HUES6 (cell line): ENCODE data around the gene ERVH48-1.
A peak's percentile ranks its signal among the peaks of the same experiment; 100 is the strongest.
"Not testable (repeated sequence)": the region's sequence is repeated elsewhere in the genome, so short reads cannot be mapped to it uniquely, and the experiment has no call there.

ENCODE experiments used
- H3K27ac ChIP-seq: 2 replicates; pipeline ENCODE4 v1.7.0; 2013; ENCODE audit warnings: low read depth, mild to moderate bottlenecking, low read length, inconsistent platforms
- H3K27me3 ChIP-seq: 2 replicates; pipeline ENCODE4 v1.6.1; 2013; ENCODE audit warnings: low read length; ENCODE audit not compliant: control insufficient read depth, insufficient read depth
- H3K36me3 ChIP-seq: 2 replicates; pipeline ENCODE4 v1.6.1; 2013; ENCODE audit warnings: low read length; ENCODE audit not compliant: control insufficient read depth, insufficient read depth
- H3K4me1 ChIP-seq: 2 replicates; pipeline ENCODE4 v1.6.1; 2013; ENCODE audit warnings: low read length; ENCODE audit not compliant: control insufficient read depth, insufficient read depth
- H3K4me3 ChIP-seq: 2 replicates; pipeline ENCODE4 v1.5.1; 2013; ENCODE audit warnings: low read depth, low read length
- H3K9ac ChIP-seq: one replicate; pipeline ENCODE4 v1.6.1; 2013; ENCODE audit warnings: mild to moderate bottlenecking, low read length
- H3K9me3 ChIP-seq: 2 replicates; pipeline ENCODE4 v1.6.1; 2013; ENCODE audit warnings: low read depth, low read length; ENCODE audit not compliant: control insufficient read depth, insufficient read depth

The ERVH48-1 gene

DNA sequence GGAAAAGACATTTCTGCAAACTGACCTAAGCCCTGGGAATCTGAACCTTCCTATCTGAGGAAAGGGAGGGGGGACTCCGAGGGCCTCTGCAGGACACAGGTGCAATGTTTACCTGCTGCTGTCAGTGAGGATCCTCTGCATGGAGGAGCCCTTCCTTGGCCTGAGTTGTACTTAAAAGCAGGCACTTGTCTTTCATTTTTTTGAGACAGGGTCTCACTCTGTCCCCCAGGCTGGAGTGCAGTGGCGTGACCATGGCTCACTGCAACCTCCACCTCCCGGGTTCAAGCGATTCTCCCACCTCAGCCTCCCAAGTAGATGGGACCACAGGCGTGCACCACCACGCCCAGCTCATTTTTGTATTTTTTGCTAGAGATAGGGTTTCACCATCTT is 13.2 kb upstream of the ERVH48-1 start:
- H3K4me3 ChIP-seq, H3K9me3 ChIP-seq, H3K9ac ChIP-seq, H3K36me3 ChIP-seq, H3K27me3 ChIP-seq: not testable (repeated sequence)
- Histone ChIP-seq H3K27ac (peak overlapping the region; percentile 83), H3K4me1 (peaks cover 27% of the 10 kb centered on the region)

GRCh38 chr21:42937960-42938605 is 12.7 kb upstream of the ERVH48-1 start:
- Histone ChIP-seq H3K27ac (peak overlapping the region; percentile 83), H3K9me3 (peaks cover 6% of the 10 kb centered on the region; the same call in 1 of the 2 replicates), H3K4me1 (peaks cover 32% of the 10 kb centered on the region), H3K9ac (peak overlapping the region; percentile 68), H3K4me3 (no peak overlapping the region), H3K36me3 (no peaks in the 10 kb centered on the region), H3K27me3 (no peaks in the 10 kb centered on the region)

- peak overlapping the region; percentile 68 for H3K9ac ChIP-seq
These were observed 11.9 kb upstream of the ERVH48-1 start for GRCh38 chr21:42937034-42937940.

DNA sequence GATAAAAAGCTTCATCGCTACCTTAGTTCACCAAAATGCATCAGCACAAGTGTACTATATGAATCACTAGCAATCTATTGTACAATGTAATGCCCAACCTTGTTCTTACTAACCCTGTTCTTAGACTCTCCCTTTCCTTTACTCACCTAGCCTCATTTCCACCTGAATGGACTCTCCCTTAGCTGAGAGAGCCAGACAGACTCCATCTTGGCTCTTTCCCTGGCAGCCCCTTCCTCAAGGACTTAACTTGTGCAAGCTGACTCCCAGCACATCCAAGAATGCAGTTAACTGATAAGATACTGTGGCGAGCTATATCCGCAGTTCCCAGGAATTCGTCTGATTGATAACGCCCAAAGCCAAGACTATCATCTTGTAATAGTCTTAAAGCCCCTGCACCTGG is 10.9 kb upstream of the ERVH48-1 start:
- not testable (repeated sequence) for H3K27me3 ChIP-seq, H3K9me3 ChIP-seq, H3K4me3 ChIP-seq, H3K36me3 ChIP-seq, H3K9ac ChIP-seq
- peak overlapping the region; percentile 52; the same call in 1 of the 2 replicates for H3K27ac ChIP-seq
- peaks cover 39% of the 10 kb centered on the region for H3K4me1 ChIP-seq

More at GRCh38 chr21:42937034-42937940, 11.9 kb upstream of the ERVH48-1 start:
- Histone ChIP-seq H3K27ac (peak overlapping the region; percentile 83), H3K4me1 (peaks cover 35% of the 10 kb centered on the region)
- H3K9me3 ChIP-seq, H3K4me3 ChIP-seq, H3K36me3 ChIP-seq, H3K27me3 ChIP-seq: not testable (repeated sequence)

GRCh38 chr21:42933973-42934372 is 8.5 kb upstream of the ERVH48-1 start:
- not testable (repeated sequence) for H3K27ac ChIP-seq, H3K27me3 ChIP-seq, H3K9me3 ChIP-seq, H3K36me3 ChIP-seq, H3K9ac ChIP-seq
- peaks cover 39% of the 10 kb centered on the region for H3K4me1 ChIP-seq
- H3K4me3 ChIP-seq, result peak overlapping the region; percentile 23; the same call in 1 of the 2 replicates

GRCh38 chr21:42933137-42933970 is 7.9 kb upstream of the ERVH48-1 start:
- Histone ChIP-seq H3K4me3 (peak overlapping the region; percentile 49; the same call in 1 of the 2 replicates), H3K9ac (peak overlapping the region; percentile 71), H3K4me1 (peaks cover 36% of the 10 kb centered on the region), H3K27ac (peak overlapping the region; percentile 59; the same call in 1 of the 2 replicates)
- not testable (repeated sequence) for H3K36me3 ChIP-seq, H3K9me3 ChIP-seq, H3K27me3 ChIP-seq

GRCh38 chr21:42932378-42933136 is 7.1 kb upstream of the ERVH48-1 start:
- not testable (repeated sequence) for H3K27me3 ChIP-seq, H3K9me3 ChIP-seq, H3K36me3 ChIP-seq
- peak overlapping the region; percentile 59; the same call in 1 of the 2 replicates for H3K27ac ChIP-seq
- peak overlapping the region; percentile 75 for H3K9ac ChIP-seq
- peak overlapping the region; percentile 49; the same call in 1 of the 2 replicates for H3K4me3 ChIP-seq
- peaks cover 32% of the 10 kb centered on the region for H3K4me1 ChIP-seq

DNA sequence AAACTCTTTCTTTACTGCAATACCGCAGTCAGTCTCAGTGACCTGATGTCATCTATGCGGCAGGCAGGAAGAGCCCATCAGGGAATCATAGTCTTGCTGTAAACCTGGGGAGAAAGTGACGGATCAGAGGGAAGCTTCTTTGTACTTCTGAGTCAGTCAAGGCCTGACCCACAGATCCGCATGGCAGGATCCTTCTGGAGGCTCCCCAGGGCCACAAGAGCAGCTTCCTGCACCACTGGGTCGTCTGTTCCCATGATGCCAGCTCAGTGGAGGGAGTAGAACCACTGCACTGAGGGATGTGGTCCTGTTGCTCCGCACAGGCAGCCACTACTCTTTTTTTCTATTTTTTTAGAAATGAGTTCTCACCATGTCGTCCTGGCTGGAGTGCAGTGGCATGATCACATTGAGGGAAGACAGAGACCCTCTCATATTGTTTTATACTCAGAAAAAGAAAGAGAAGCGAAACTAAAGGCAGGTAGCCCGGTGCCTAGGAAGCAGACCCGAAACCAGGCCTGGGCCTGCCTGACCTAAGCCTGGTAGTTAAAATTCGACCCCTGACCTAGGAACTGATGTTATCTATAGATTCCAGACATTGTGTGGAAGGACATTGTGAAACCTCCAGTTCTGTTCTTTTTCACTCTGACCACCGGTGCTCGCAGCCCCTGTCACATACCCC is 6.3 kb upstream of the ERVH48-1 start:
- no peaks in the 10 kb centered on the region for H3K27me3 ChIP-seq
- peaks cover 29% of the 10 kb centered on the region for H3K4me1 ChIP-seq
- H3K36me3 ChIP-seq, result no peaks in the 10 kb centered on the region
- no peaks in the 10 kb centered on the region for H3K9me3 ChIP-seq
- H3K9ac ChIP-seq, result peak overlapping the region; percentile 75
- no peak overlapping the region for H3K4me3 ChIP-seq
- no peak overlapping the region for H3K27ac ChIP-seq

GRCh38 chr21:42929969-42930368 is 4.5 kb upstream of the ERVH48-1 start:
- Histone ChIP-seq H3K36me3 (no peaks in the 10 kb centered on the region), H3K4me3 (no peak overlapping the region), H3K9ac (no peak overlapping the region), H3K27ac (no peak overlapping the region), H3K9me3 (no peaks in the 10 kb centered on the region), H3K4me1 (peaks cover 28% of the 10 kb centered on the region), H3K27me3 (no peaks in the 10 kb centered on the region)
